ENCODE results near the gene SCARF2.
"Not testable (repeated sequence)": the region's sequence is repeated elsewhere in the genome, so short reads cannot be mapped to it uniquely, and the experiment has no call there.

The SCARF2 gene

GRCh38 chr22:20378684-20379083 lies 58.9 kb downstream of the SCARF2 start:
- not testable (repeated sequence) for H3K4me3 ChIP-seq (ENCODE audit: low read length); H3K27me3 ChIP-seq (ENCODE audit: control insufficient read depth, insufficient read depth, low read length); H3K4me1 ChIP-seq (ENCODE audit: control insufficient read depth, insufficient read depth, low read length); H3K27ac ChIP-seq (ENCODE audit: low read length); DNase-seq (ENCODE audit: low read depth, low spot score); H3K9me3 ChIP-seq (ENCODE audit: control insufficient read depth, insufficient read depth, low read length); H3K36me3 ChIP-seq (ENCODE audit: control insufficient read depth, insufficient read depth, low read length)
- WGBS (ENCODE audit: insufficient coverage, insufficient read length), result no CpG with 5 or more reads among the region's 5 CpGs

DNA sequence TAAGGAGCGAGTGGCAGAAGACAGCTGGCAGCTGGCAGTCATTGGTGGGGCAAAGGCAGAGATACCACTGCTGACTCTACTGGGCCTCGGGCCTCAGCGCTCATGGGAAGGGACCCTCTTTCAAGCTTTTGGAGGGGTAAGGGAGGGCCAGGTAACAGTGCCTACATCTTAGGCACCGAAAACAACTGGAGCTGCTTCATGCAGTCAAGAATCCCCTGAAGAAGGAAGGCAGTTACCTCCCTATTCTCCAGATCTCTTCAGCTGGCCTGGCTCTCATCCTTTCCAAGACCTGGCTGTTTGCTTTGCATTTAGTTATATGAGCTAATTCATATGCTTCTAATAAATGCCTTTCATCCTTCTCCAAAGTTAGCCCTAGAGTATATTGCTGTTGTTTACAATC lies 59.5 kb downstream of the SCARF2 start:
- WGBS (ENCODE audit: insufficient coverage, insufficient read length), result no CpG with 5 or more reads among the region's 4 CpGs
- no peaks in the 10 kb centered on the region for H3K27me3 ChIP-seq (ENCODE audit: control insufficient read depth, insufficient read depth, low read length)
- H3K36me3 ChIP-seq (ENCODE audit: control insufficient read depth, insufficient read depth, low read length), result no peaks in the 10 kb centered on the region
- no peaks in the 10 kb centered on the region for H3K4me1 ChIP-seq (ENCODE audit: control insufficient read depth, insufficient read depth, low read length)
- DNase-seq (ENCODE audit: low read depth, low spot score), result no peak
- no peak overlapping the region for H3K27ac ChIP-seq (ENCODE audit: low read length)
- no peaks in the 10 kb centered on the region for H3K9me3 ChIP-seq (ENCODE audit: control insufficient read depth, insufficient read depth, low read length)
- no peak overlapping the region for H3K4me3 ChIP-seq (ENCODE audit: low read length)

DNA sequence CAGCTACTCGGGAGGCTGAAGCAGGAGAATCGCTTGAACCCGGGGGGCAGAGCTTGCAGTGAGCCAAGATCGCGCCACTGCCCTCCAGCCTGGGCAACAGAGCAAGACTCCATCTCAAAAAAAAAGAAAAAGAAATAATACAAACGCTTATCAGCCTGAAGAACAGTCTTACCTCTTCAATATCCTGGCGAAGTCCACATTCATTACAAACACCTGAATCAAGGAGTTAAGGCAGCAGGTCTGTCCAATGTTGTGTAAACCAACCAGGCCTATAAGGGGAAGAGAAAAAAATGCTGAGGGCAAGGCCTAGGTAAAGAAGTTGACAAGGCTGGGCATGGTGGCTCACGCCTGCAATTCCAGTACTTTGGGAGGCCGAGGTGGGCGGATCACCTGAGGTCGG lies 60.6 kb downstream of the SCARF2 start:
- no CpG with 5 or more reads among the region's 11 CpGs for WGBS (ENCODE audit: insufficient coverage, insufficient read length)
- not testable (repeated sequence) for H3K4me1 ChIP-seq (ENCODE audit: control insufficient read depth, insufficient read depth, low read length); DNase-seq (ENCODE audit: low read depth, low spot score); H3K36me3 ChIP-seq (ENCODE audit: control insufficient read depth, insufficient read depth, low read length); H3K27ac ChIP-seq (ENCODE audit: low read length); H3K4me3 ChIP-seq (ENCODE audit: low read length); H3K27me3 ChIP-seq (ENCODE audit: control insufficient read depth, insufficient read depth, low read length); H3K9me3 ChIP-seq (ENCODE audit: control insufficient read depth, insufficient read depth, low read length)

DNA sequence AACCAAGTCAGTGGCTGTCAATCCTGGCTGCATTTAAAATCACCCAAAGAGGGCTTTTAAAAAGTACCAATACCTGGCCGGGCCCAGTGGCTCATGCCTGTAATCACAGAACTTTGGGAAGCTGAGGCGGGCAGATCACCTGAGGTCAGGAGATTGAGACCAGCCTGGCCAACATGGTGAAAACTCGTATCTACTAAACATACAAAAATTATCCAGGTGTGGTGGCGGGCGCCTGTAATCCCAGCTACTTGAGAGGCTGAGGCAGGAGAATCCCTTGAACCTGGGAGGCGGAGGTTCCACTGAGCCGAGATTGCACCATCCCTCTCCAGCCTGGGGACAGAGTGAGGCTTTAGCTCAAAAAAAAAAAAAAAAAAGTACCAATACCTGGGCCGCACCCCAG lies 61.3 kb downstream of the SCARF2 start:
- no CpG with 5 or more reads among the region's 8 CpGs for WGBS (ENCODE audit: insufficient coverage, insufficient read length)
- not testable (repeated sequence) for H3K27me3 ChIP-seq (ENCODE audit: control insufficient read depth, insufficient read depth, low read length); H3K36me3 ChIP-seq (ENCODE audit: control insufficient read depth, insufficient read depth, low read length); H3K27ac ChIP-seq (ENCODE audit: low read length); H3K4me1 ChIP-seq (ENCODE audit: control insufficient read depth, insufficient read depth, low read length); DNase-seq (ENCODE audit: low read depth, low spot score); H3K4me3 ChIP-seq (ENCODE audit: low read length); H3K9me3 ChIP-seq (ENCODE audit: control insufficient read depth, insufficient read depth, low read length)

All from iPS DF 6.9 (cell line).